Measurements from ENCODE around the gene ADGRG3. TPM values are rescaled to one million over a fixed set of nuclear protein-coding genes. Genes with fewer than 3 reads are reported as not detected.

ADGRG3 gene
- total RNA-seq, 1 experiment from 2014 or later: 0.46 TPM

- no CpG with 5 or more reads among the region's 11 CpGs for WGBS (ENCODE audit: extremely low coverage, insufficient read length, low lambda C conversion rate)
- H2BK5ac ChIP-seq (ENCODE audit: insufficient read length, low read length): no peak overlapping the region
- no peak overlapping the region for H3T11ph ChIP-seq (ENCODE audit: low read length)
- Mint-ChIP-seq H3K4me1 (peaks cover 6 to 13% of the 10 kb centered on the region in 2 experiments), H3K4me3 (no peak overlapping the region), H3K27ac (no peak overlapping the region), H3K27me3 (ENCODE audit: low read depth) (peaks cover 22% of the 10 kb centered on the region), H3K36me3 (ENCODE audit: insufficient read depth in 1 of 3, low read depth in 3 of 3) (no peaks in the 10 kb centered on the region; a peak in 1 of 7 replicates), H3K9me3 (peaks cover 0 to 16% of the 10 kb centered on the region in 2 experiments; a peak in 2 of 5 replicates)
- H3K4ac ChIP-seq (ENCODE audit: low read depth, low read length): no peak overlapping the region
- H3K4me2 ChIP-seq (ENCODE audit: insufficient read depth, insufficient read length, low read length): no peak overlapping the region
- H3K23me2 ChIP-seq (ENCODE audit: insufficient read length, low read depth, low read length, poor library complexity, severe bottlenecking): no peaks in the 10 kb centered on the region
- no peaks in the 10 kb centered on the region for H3K27me3 ChIP-seq (ENCODE audit: insufficient read depth, low read length)
- no peaks in the 10 kb centered on the region for H3K79me2 ChIP-seq (ENCODE audit: insufficient read depth, low read length)
- no peak overlapping the region for H2BK20ac ChIP-seq (ENCODE audit: low read depth, low read length, poor library complexity, severe bottlenecking)
- H3K9ac ChIP-seq (ENCODE audit: extremely low read depth, insufficient read length, low read length): no peak overlapping the region
- no peak overlapping the region for H3K18ac ChIP-seq (ENCODE audit: insufficient read length, low read depth, low read length)
- no peaks in the 10 kb centered on the region for H3K9me3 ChIP-seq (ENCODE audit: control insufficient read depth, low read depth, low read length)
- H3K79me1 ChIP-seq (ENCODE audit: insufficient read depth, low read depth, low read length, poor library complexity, severe bottlenecking): no peaks in the 10 kb centered on the region
- H2BK12ac ChIP-seq (ENCODE audit: insufficient read length, low read depth, low read length): no peak overlapping the region
- no peak overlapping the region for H2BK15ac ChIP-seq (ENCODE audit: low read depth, low read length)
- H3K14ac ChIP-seq (ENCODE audit: insufficient read depth, low read length): no peak overlapping the region
- no peaks in the 10 kb centered on the region for H4K20me1 ChIP-seq (ENCODE audit: control insufficient read depth, insufficient read depth, insufficient read length)
- H2AK5ac ChIP-seq (ENCODE audit: insufficient read length, low read length): no peak overlapping the region
- H4K8ac ChIP-seq (replicated peaks; ENCODE audit: insufficient read length, low read depth, low read length): no peak overlapping the region
- no peak overlapping the region for H4K5ac ChIP-seq (ENCODE audit: insufficient read length, low read depth, low read length)
- H3K23ac ChIP-seq (ENCODE audit: insufficient read length, low read depth, low read length): no peak overlapping the region
- H2BK120ac ChIP-seq (ENCODE audit: low read depth, low read length, poor library complexity, severe bottlenecking): no peak overlapping the region
- DNase-seq: no peak
- no peak overlapping the region for H2AFZ ChIP-seq (ENCODE audit: low read length)
- no peak overlapping the region for H3K56ac ChIP-seq (ENCODE audit: insufficient read length, low read depth, low read length)
- H4K91ac ChIP-seq (ENCODE audit: insufficient read length, low read depth, low read length): no peak overlapping the region
- TF ChIP-seq, protein P1, sequence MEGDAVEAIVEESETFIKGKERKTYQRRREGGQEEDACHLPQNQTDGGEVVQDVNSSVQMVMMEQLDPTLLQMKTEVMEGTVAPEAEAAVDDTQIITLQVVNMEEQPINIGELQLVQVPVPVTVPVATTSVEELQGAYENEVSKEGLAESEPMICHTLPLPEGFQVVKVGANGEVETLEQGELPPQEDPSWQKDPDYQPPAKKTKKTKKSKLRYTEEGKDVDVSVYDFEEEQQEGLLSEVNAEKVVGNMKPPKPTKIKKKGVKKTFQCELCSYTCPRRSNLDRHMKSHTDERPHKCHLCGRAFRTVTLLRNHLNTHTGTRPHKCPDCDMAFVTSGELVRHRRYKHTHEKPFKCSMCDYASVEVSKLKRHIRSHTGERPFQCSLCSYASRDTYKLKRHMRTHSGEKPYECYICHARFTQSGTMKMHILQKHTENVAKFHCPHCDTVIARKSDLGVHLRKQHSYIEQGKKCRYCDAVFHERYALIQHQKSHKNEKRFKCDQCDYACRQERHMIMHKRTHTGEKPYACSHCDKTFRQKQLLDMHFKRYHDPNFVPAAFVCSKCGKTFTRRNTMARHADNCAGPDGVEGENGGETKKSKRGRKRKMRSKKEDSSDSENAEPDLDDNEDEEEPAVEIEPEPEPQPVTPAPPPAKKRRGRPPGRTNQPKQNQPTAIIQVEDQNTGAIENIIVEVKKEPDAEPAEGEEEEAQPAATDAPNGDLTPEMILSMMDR (conservative IDR thresholded peaks at IDR 0.05): no peak
- no peak overlapping the region for H3K27ac ChIP-seq (ENCODE audit: insufficient read length, low read depth, low read length)
- H3K4me1 ChIP-seq (ENCODE audit: insufficient read depth, low read length): no peaks in the 10 kb centered on the region
These were observed 35.4 kb downstream of the ADGRG3 start for GRCh38 chr16:57703416-57704010.
